WTC11 (cell line): ENCODE data around the gene CD69. TPM values are rescaled to one million over a fixed set of nuclear protein-coding genes. Genes with fewer than 3 reads are reported as not detected.

Source experiments
- ATAC-seq: fragments of 200-7000 bp; cut with Tn5 transposase; 2 replicates; pipeline ENCODE4 v1.10.0; 2021; ENCODE audit warnings: mild to moderate bottlenecking, moderate library complexity
- CTCF ChIA-PET: fragments of 300-600 bp; sonication (Branson Sonifier 250); formaldehyde crosslinking; loops from one replicate; lab custom pipeline; 2021; ENCODE audit warnings: antibody characterized with exemption; lab: Charles Lee
- POLR2A ChIA-PET: fragments of 350-600 bp; sonication (Branson Sonifier 250); formaldehyde crosslinking; loops from one replicate; lab custom pipeline; 2021; ENCODE audit warnings: antibody characterized with exemption; lab: Charles Lee
- DNase-seq: peaks from one replicate; pipeline ENCODE4 v3.0.0; 2021; ENCODE audit warnings: low spot score
- H3K27ac Mint-ChIP-seq: 2 replicates; pipeline ENCODE4 v1.8.0; 2021; ENCODE audit warnings: mixed read lengths
- H3K27me3 Mint-ChIP-seq: 2 replicates; pipeline ENCODE4 v1.8.0; 2021; ENCODE audit warnings: low read depth, mild to moderate bottlenecking, moderate library complexity, mixed read lengths
- H3K36me3 Mint-ChIP-seq: 2 replicates; pipeline ENCODE4 v1.8.0; 2021; ENCODE audit warnings: mixed read lengths
- H3K4me1 Mint-ChIP-seq: 2 replicates; pipeline ENCODE4 v1.8.0; 2022; ENCODE audit warnings: mixed read lengths
- H3K4me3 Mint-ChIP-seq: 2 replicates; pipeline ENCODE4 v1.8.0; 2021; ENCODE audit warnings: mild to moderate bottlenecking, moderate library complexity, mixed read lengths
- H3K9me3 Mint-ChIP-seq: 2 replicates; pipeline ENCODE4 v1.8.0; 2021; ENCODE audit warnings: mixed read lengths
- CBFB ChIP-seq: sonication (generic); formaldehyde crosslinking; IDR thresholded peaks from 2 replicates; pipeline ENCODE4 v1.8.1; 2022; ENCODE audit warnings: mild to moderate bottlenecking, low read depth, missing genetic modification reagents
- ERG ChIP-seq: fragments of 250-450 bp; sonication (Bioruptor Pico); IDR thresholded peaks from 2 replicates; pipeline ENCODE4 v1.8.0; 2021; ENCODE audit warnings: mild to moderate bottlenecking
- GABPB1 ChIP-seq: sonication (generic); formaldehyde crosslinking; IDR thresholded peaks from 2 replicates; pipeline ENCODE4 v1.8.1; 2023; ENCODE audit warnings: mild to moderate bottlenecking, missing genetic modification reagents
- JAZF1 ChIP-seq: fragments of 250-450 bp; sonication (Bioruptor Pico); IDR thresholded peaks from 2 replicates; pipeline ENCODE4 v1.9.0; 2021; ENCODE audit warnings: moderate library complexity, mild to moderate bottlenecking, inconsistent platforms
- NFYB ChIP-seq: sonication (generic); formaldehyde crosslinking; conservative IDR thresholded peaks from 2 replicates; pipeline ENCODE4 v1.8.0; 2022; ENCODE audit warnings: low read depth, missing genetic modification reagents
- PRDM15 ChIP-seq: sonication (generic); formaldehyde crosslinking; IDR thresholded peaks from 2 replicates; pipeline ENCODE4 v1.8.0; 2022; ENCODE audit warnings: missing genetic modification reagents
- SOX15 ChIP-seq: fragments of 250-450 bp; sonication (Bioruptor Pico); IDR thresholded peaks from 2 replicates; pipeline ENCODE4 v1.9.0; 2021; ENCODE audit warnings: mild to moderate bottlenecking
- total RNA-seq: library from RNA; stranded (reverse); gene quantifications from 3 replicates; pipeline ENCODE4 v1.2.3, GENCODE V29; 2021
- TF ChIP-seq, protein P1 (sequence below): sonication (generic); formaldehyde crosslinking; IDR thresholded peaks from 2 replicates; pipeline ENCODE4 v1.8.1; 2023; ENCODE audit warnings: mild to moderate bottlenecking, moderate library complexity, missing genetic modification reagents
- TF ChIP-seq, protein P2 (sequence below): sonication (generic); formaldehyde crosslinking; IDR thresholded peaks from 2 replicates; pipeline ENCODE4 v1.8.0; 2022; ENCODE audit warnings: mild to moderate bottlenecking, missing genetic modification reagents
- TF ChIP-seq, protein P3 (sequence below): sonication (generic); formaldehyde crosslinking; IDR thresholded peaks from 2 replicates; pipeline ENCODE4 v1.8.1; 2022; ENCODE audit warnings: low read depth, mild to moderate bottlenecking, moderate library complexity, missing genetic modification reagents, borderline replicate concordance
- TF ChIP-seq, protein P4 (sequence below): sonication (generic); formaldehyde crosslinking; IDR thresholded peaks from 2 replicates; pipeline ENCODE4 v1.8.1; 2023; ENCODE audit warnings: mild to moderate bottlenecking, missing genetic modification reagents

Gene CD69
- total RNA-seq, 1 experiment from 2014 or later, result 0.42 TPM

- CTCF ChIA-PET, result interaction anchor here (1.0 to 1.6 kb wide), 2 partner anchors 19 to 26 kb away, joined by 3 to 6 read pairs; no protein-coding TSS in a partner anchor
- POLR2A ChIA-PET, result no interaction called here
- no peaks in the 10 kb centered on the region for H3K36me3 Mint-ChIP-seq
Measured at GRCh38 chr12:9724023-9724422, 36.7 kb downstream of the CD69 start.

GRCh38 chr12:9721394-9722092 lies 39.2 kb downstream of the CD69 start:
- ChIA-PET CTCF (interaction anchor here (1.0 to 1.6 kb wide), 2 partner anchors 13 to 22 kb away, joined by 4 to 7 read pairs; no protein-coding TSS in a partner anchor), POLR2A (no interaction called here)
- no peak for DNase-seq
- TF ChIP-seq, protein P1, sequence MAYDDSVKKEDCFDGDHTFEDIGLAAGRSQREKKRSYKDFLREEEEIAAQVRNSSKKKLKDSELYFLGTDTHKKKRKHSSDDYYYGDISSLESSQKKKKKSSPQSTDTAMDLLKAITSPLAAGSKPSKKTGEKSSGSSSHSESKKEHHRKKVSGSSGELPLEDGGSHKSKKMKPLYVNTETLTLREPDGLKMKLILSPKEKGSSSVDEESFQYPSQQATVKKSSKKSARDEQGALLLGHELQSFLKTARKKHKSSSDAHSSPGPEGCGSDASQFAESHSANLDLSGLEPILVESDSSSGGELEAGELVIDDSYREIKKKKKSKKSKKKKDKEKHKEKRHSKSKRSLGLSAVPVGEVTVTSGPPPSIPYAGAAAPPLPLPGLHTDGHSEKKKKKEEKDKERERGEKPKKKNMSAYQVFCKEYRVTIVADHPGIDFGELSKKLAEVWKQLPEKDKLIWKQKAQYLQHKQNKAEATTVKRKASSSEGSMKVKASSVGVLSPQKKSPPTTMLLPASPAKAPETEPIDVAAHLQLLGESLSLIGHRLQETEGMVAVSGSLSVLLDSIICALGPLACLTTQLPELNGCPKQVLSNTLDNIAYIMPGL (CRISPR knock-in tag), result no peak
- TF ChIP-seq JAZF1 (CRISPR knock-in tag), result no peak
- TF ChIP-seq GABPB1 (CRISPR knock-in tag), result no peak
- TF ChIP-seq PRDM15 (CRISPR knock-in tag), result no peak
- no peak for TF ChIP-seq CBFB
- H3K36me3 Mint-ChIP-seq, result no peaks in the 10 kb centered on the region
- no peak overlapping the region for H3K4me3 Mint-ChIP-seq
- H3K27me3 Mint-ChIP-seq, result no peaks in the 10 kb centered on the region; the same call in 1 of the 2 replicates
- no peak for ATAC-seq
- no peaks in the 10 kb centered on the region for H3K9me3 Mint-ChIP-seq
- H3K4me1 Mint-ChIP-seq, result no peaks in the 10 kb centered on the region; the same call in 1 of the 2 replicates
- H3K27ac Mint-ChIP-seq, result no peak overlapping the region

More at GRCh38 chr12:9724023-9724422, 36.7 kb downstream of the CD69 start:
- TF ChIP-seq SOX15 (CRISPR knock-in tag), result no peak
- TF ChIP-seq, protein P2, sequence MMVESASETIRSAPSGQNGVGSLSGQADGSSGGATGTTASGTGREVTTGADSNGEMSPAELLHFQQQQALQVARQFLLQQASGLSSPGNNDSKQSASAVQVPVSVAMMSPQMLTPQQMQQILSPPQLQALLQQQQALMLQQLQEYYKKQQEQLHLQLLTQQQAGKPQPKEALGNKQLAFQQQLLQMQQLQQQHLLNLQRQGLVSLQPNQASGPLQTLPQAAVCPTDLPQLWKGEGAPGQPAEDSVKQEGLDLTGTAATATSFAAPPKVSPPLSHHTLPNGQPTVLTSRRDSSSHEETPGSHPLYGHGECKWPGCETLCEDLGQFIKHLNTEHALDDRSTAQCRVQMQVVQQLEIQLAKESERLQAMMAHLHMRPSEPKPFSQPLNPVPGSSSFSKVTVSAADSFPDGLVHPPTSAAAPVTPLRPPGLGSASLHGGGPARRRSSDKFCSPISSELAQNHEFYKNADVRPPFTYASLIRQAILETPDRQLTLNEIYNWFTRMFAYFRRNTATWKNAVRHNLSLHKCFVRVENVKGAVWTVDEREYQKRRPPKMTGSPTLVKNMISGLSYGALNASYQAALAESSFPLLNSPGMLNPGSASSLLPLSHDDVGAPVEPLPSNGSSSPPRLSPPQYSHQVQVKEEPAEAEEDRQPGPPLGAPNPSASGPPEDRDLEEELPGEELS (CRISPR knock-in tag), result no peak
- TF ChIP-seq NFYB, result no peak
- TF ChIP-seq, protein P3, sequence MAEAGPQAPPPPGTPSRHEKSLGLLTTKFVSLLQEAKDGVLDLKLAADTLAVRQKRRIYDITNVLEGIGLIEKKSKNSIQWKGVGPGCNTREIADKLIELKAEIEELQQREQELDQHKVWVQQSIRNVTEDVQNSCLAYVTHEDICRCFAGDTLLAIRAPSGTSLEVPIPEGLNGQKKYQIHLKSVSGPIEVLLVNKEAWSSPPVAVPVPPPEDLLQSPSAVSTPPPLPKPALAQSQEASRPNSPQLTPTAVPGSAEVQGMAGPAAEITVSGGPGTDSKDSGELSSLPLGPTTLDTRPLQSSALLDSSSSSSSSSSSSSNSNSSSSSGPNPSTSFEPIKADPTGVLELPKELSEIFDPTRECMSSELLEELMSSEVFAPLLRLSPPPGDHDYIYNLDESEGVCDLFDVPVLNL (CRISPR knock-in tag), result no peak
- TF ChIP-seq, protein P4, sequence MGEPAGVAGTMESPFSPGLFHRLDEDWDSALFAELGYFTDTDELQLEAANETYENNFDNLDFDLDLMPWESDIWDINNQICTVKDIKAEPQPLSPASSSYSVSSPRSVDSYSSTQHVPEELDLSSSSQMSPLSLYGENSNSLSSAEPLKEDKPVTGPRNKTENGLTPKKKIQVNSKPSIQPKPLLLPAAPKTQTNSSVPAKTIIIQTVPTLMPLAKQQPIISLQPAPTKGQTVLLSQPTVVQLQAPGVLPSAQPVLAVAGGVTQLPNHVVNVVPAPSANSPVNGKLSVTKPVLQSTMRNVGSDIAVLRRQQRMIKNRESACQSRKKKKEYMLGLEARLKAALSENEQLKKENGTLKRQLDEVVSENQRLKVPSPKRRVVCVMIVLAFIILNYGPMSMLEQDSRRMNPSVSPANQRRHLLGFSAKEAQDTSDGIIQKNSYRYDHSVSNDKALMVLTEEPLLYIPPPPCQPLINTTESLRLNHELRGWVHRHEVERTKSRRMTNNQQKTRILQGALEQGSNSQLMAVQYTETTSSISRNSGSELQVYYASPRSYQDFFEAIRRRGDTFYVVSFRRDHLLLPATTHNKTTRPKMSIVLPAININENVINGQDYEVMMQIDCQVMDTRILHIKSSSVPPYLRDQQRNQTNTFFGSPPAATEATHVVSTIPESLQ (CRISPR knock-in tag), result no peak
- no peak for TF ChIP-seq ERG (CRISPR knock-in tag)
- no peak for ATAC-seq
- Mint-ChIP-seq H3K27ac (no peak overlapping the region), H3K9me3 (no peaks in the 10 kb centered on the region), H3K27me3 (no peaks in the 10 kb centered on the region; the same call in 1 of the 2 replicates), H3K4me3 (no peak overlapping the region), H3K4me1 (no peaks in the 10 kb centered on the region; the same call in 1 of the 2 replicates)
- DNase-seq, result no peak
